Fibroblast of pulmonary artery (primary cell): Measurements from ENCODE around the gene AGAP1.
"Not testable (repeated sequence)": the region's sequence is repeated elsewhere in the genome, so short reads cannot be mapped to it uniquely, and the experiment has no call there.

Experiments
- DNase-seq: peaks from one replicate; pipeline ENCODE4 v3.0.0-alpha.2; 2010; ENCODE audit warnings: low read depth
- H3K4me3 ChIP-seq: replicated peaks from 2 replicates; pipeline ENCODE4 v1.5.1; 2011; ENCODE audit warnings: low read depth, mild to moderate bottlenecking, control low read depth, low read length, moderate library complexity
- CTCF ChIP-seq: IDR thresholded peaks from 2 replicates; pipeline ENCODE4 v1.5.1; 2011; ENCODE audit warnings: mild to moderate bottlenecking, control low read depth, low read length, inconsistent platforms; ENCODE audit errors: missing control alignments

Gene AGAP1

GRCh38 chr2:236088368-236089057 is 594.7 kb downstream of the AGAP1 start:
- DNase-seq, result no peak
- no peak overlapping the region for H3K4me3 ChIP-seq
- TF ChIP-seq CTCF, result no peak

DNA sequence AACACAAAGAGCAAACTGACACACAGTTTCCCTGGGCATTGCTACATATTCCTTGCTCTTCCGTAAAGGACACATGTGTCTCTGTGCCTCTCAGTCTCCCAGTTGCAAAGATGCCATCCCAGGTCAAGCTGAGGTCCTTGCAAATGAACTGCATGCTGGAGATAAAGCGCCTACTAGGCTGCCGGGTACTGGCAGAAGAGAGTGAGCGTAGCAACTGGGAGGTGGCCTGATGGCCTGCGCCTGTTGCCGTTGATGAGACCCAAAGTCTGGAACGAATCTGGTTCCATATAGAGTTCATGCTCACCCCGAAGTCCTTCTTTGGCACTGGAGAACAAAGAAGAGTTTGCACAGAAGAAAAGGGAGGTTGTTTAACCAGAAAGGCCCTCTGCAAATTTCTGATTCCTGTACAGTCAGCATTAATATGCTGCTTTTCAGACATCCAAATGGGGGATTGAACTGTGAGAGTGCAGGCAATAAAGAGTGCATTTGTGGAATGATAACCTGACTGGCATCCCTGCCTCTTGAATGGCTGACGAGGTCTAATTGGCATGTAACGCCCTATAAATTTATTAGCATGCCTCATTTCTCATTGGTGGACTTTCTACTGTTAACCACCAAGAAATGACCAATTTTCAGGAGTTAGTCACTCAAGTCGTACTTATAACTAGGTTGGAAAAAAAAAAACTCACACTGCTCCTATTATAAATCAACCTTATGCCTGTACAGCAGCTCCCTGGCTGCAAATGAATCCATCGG is 595.6 kb downstream of the AGAP1 start:
- DNase-seq, result no peak
- no peak overlapping the region for H3K4me3 ChIP-seq
- no peak for TF ChIP-seq CTCF

GRCh38 chr2:236090027-236090382 is 596.2 kb downstream of the AGAP1 start:
- TF ChIP-seq CTCF, result no peak
- DNase-seq, result no peak
- H3K4me3 ChIP-seq, result no peak overlapping the region

- H3K4me3 ChIP-seq, DNase-seq: not testable (repeated sequence)
These were observed 597.0 kb downstream of the AGAP1 start for GRCh38 chr2:236090826-236091225.

DNA sequence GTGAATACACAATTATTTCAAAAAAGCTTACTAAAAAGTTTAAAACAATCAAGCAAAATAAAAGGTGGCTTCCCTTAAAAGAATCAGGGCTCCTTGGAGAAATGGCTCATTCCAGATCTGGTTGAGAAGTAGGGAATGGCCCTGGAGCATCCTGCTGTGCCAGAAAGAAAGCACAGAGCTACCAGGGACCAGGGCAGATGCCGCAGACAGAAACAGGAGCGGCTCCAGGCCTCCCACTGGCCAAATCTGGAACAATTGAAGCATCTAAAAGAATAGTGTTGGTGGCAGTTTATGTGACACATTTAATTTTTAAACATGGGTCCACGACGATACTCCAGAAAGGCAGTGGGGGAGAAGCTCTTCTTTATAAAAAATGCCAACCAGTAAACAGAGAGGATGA is 598.9 kb downstream of the AGAP1 start:
- no peak overlapping the region for H3K4me3 ChIP-seq
- no peak for DNase-seq
- no peak for TF ChIP-seq CTCF

DNA sequence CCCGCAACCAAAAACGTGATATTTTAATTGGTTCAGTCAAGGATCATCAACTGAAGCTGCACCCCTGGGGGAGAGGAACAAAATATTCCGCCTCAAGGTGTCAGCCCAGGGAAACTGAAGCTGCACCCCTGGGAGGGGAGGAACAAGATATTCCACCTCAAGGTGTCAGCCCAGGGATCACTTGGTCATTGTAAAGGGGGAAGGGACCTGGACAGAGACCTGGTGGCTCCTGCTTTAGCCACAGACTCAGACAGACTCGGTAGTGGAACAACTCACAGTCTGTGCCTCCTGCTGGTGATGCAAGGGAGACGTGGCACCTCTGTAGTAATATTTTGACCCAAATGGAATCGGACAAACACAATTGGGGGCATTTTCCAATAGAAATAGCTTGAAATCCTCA is 599.3 kb downstream of the AGAP1 start:
- no peak for TF ChIP-seq CTCF
- no peak overlapping the region for H3K4me3 ChIP-seq
- DNase-seq, result no peak

DNA sequence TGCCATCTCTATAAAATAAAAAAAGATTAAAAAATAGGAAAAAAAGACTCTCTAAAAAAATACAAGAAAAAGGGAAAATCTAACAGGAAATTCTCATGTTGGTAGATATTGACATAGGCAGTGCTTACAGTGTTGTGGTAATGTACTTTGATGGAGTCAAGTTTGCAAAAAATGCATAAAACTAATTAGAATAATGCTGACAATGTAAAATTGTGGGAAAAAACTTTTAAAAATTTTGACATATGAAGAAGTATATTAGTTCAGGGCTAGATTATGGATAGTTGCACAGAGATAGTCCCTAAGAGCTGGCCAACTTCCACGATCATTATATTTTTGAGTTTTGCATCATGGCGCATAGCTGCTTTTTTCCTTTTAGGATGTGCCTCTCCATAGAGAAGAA is 601.7 kb downstream of the AGAP1 start:
- no peak for TF ChIP-seq CTCF
- H3K4me3 ChIP-seq, result no peak overlapping the region
- DNase-seq, result no peak
